Activated CD8-positive, alpha-beta T cell treated with anti-CD3 and anti-CD28 coated beads for 36 hours (primary cell): Measurements from ENCODE around the gene ARMH3. TPM values are rescaled to one million over a fixed set of nuclear protein-coding genes. Genes with fewer than 3 reads are reported as not detected.

Experiments
- ATAC-seq: fragments of 200-7000 bp; cut with Tn5 transposase; one replicate; pipeline ENCODE4 v1.10.0; 2021; ENCODE audit warnings: mild to moderate bottlenecking, moderate library complexity
- CTCF ChIA-PET: fragments of 350-600 bp; sonication (Branson Sonifier 250); formaldehyde crosslinking; loops from one replicate; lab custom pipeline; 2021; ENCODE audit warnings: antibody characterized with exemption; lab: Charles Lee
- POLR2A ChIA-PET: fragments of 350-600 bp; sonication (Branson Sonifier 250); formaldehyde crosslinking; loops from one replicate; lab custom pipeline; 2021; ENCODE audit warnings: antibody characterized with exemption; lab: Charles Lee
- DNase-seq: peaks from one replicate; pipeline ENCODE4 v3.0.0-alpha.2; 2020
- H3K27ac Mint-ChIP-seq: one replicate; pipeline ENCODE4 v1.8.0; 2021; ENCODE audit warnings: mild to moderate bottlenecking, mixed read lengths
- H3K27me3 Mint-ChIP-seq: one replicate; pipeline ENCODE4 v1.8.0; 2021; ENCODE audit warnings: mixed read lengths
- H3K36me3 Mint-ChIP-seq: one replicate; pipeline ENCODE4 v1.8.0; 2021; ENCODE audit warnings: low read depth, mixed read lengths
- H3K4me1 Mint-ChIP-seq: one replicate; pipeline ENCODE4 v1.8.0; 2021; ENCODE audit warnings: low read depth, mixed read lengths
- H3K4me3 Mint-ChIP-seq: one replicate; pipeline ENCODE4 v1.8.0; 2021; ENCODE audit warnings: mild to moderate bottlenecking, moderate library complexity, mixed read lengths
- H3K9me3 Mint-ChIP-seq: one replicate; pipeline ENCODE4 v1.8.0; 2021; ENCODE audit warnings: mixed read lengths
- intact Hi-C: fragments of 100-400 bp; cut with micrococcal nuclease; formaldehyde crosslinking; loops from one replicate; pipeline ENCODE4 v1.10.0; 2022
- total RNA-seq, 2 experiments: library from RNA; stranded (reverse); gene quantifications; one replicate each; pipeline ENCODE4 v1.2.3, GENCODE V29; 2021
- TF ChIP-seq, protein P1 (sequence below): fragments of 200-600 bp; IDR thresholded peaks from one replicate; pipeline ENCODE4 v1.8.0; 2022; ENCODE audit warnings: antibody characterized with exemption, mild to moderate bottlenecking

ARMH3 gene
- total RNA-seq, 2 experiments from 2014 or later, result 16.2 to 18.4 TPM

GRCh38 chr10:101835362-101835761 lies 220.6 kb downstream of the ARMH3 start:
- ChIA-PET CTCF (interaction anchor here (0.6 to 9.6 kb wide), 29 partner anchors 8 to 302 kb away, joined by 3 to 125 read pairs (median 4); partner anchors contain the start of genes NPM3 and OGA), POLR2A (interaction anchor here (1.4 kb wide), 1 partner anchor 15 kb away, joined by 3 read pairs; no protein-coding TSS in a partner anchor)
- H3K4me1 Mint-ChIP-seq, result peaks cover 53% of the 10 kb centered on the region
- no peak for ATAC-seq
- H3K27ac Mint-ChIP-seq, result no peak overlapping the region
- no peak overlapping the region for H3K4me3 Mint-ChIP-seq
- H3K9me3 Mint-ChIP-seq, result no peaks in the 10 kb centered on the region
- DNase-seq, result peak; percentile 12
- no peaks in the 10 kb centered on the region for H3K36me3 Mint-ChIP-seq
- intact Hi-C loops, result no loop called here
- TF ChIP-seq, protein P1, sequence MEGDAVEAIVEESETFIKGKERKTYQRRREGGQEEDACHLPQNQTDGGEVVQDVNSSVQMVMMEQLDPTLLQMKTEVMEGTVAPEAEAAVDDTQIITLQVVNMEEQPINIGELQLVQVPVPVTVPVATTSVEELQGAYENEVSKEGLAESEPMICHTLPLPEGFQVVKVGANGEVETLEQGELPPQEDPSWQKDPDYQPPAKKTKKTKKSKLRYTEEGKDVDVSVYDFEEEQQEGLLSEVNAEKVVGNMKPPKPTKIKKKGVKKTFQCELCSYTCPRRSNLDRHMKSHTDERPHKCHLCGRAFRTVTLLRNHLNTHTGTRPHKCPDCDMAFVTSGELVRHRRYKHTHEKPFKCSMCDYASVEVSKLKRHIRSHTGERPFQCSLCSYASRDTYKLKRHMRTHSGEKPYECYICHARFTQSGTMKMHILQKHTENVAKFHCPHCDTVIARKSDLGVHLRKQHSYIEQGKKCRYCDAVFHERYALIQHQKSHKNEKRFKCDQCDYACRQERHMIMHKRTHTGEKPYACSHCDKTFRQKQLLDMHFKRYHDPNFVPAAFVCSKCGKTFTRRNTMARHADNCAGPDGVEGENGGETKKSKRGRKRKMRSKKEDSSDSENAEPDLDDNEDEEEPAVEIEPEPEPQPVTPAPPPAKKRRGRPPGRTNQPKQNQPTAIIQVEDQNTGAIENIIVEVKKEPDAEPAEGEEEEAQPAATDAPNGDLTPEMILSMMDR, result no peak
- H3K27me3 Mint-ChIP-seq, result no peaks in the 10 kb centered on the region

DNA sequence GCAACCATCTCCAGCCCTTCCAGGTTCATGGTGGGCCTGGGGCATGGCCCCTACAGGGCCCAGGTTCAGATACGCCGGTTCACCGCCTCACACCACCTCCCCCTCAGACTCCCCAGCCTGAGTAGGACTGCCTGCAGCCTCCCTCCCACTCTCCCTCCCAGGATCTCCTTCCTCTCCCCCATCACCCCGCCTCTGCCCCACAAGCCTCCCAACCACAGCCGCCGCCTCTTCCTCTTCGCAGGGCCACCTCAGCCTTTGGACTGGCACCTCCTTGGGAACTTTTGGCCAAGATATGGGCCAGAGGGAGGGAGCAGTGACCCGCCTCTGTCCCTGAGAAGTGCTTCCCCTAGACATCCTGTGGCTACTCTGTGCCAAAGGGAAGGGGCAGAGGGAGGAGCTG lies 221.6 kb downstream of the ARMH3 start:
- DNase-seq (peak; percentile 37), ATAC-seq (no peak)
- Mint-ChIP-seq H3K4me1 (peaks cover 53% of the 10 kb centered on the region), H3K27ac (peak overlapping the region; percentile 30), H3K36me3 (no peaks in the 10 kb centered on the region), H3K27me3 (no peaks in the 10 kb centered on the region), H3K9me3 (no peaks in the 10 kb centered on the region), H3K4me3 (no peak overlapping the region)
- ChIA-PET POLR2A (no interaction called here), CTCF (interaction anchor here (1.0 to 6.4 kb wide), 2 partner anchors 50 to 176 kb away, joined by 3 to 49 read pairs; no protein-coding TSS in a partner anchor)
- intact Hi-C loops, result no loop called here
- TF ChIP-seq, protein P1, result no peak

DNA sequence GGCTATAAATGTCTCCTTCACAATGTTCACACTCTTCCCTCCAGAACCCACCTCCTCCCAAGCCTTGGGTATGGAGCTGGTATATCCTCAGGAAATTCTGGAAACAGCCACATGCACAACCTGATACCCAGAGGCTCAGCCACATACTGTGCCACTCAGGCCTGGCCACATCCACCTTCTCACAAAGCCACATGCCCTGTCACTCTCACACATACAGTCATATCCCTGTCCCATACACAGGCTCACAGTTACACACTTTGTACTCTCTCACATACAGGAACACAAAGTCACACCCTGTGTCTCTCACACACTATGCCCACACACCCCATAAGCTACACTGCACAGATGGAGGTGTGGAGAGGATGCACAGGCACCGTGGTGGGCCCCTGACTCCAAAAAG lies 222.5 kb downstream of the ARMH3 start:
- no peaks in the 10 kb centered on the region for H3K9me3 Mint-ChIP-seq
- POLR2A ChIA-PET, result interaction anchor here (2.6 kb wide), 1 partner anchor 15 kb away, joined by 22 read pairs; the partner anchor contains the start of gene OGA
- no peak overlapping the region for H3K4me3 Mint-ChIP-seq
- no peaks in the 10 kb centered on the region for H3K27me3 Mint-ChIP-seq
- no peak for ATAC-seq
- H3K36me3 Mint-ChIP-seq, result no peaks in the 10 kb centered on the region
- DNase-seq, result peak; percentile 33
- intact Hi-C loops, result no loop called here
- TF ChIP-seq, protein P1, result no peak
- H3K4me1 Mint-ChIP-seq, result peaks cover 48% of the 10 kb centered on the region
- H3K27ac Mint-ChIP-seq, result peak overlapping the region; percentile 21
- CTCF ChIA-PET, result interaction anchor here (0.8 to 6.4 kb wide), 4 partner anchors 10 to 177 kb away, joined by 3 to 49 read pairs (median 6); partner anchors contain the start of gene KCNIP2

DNA sequence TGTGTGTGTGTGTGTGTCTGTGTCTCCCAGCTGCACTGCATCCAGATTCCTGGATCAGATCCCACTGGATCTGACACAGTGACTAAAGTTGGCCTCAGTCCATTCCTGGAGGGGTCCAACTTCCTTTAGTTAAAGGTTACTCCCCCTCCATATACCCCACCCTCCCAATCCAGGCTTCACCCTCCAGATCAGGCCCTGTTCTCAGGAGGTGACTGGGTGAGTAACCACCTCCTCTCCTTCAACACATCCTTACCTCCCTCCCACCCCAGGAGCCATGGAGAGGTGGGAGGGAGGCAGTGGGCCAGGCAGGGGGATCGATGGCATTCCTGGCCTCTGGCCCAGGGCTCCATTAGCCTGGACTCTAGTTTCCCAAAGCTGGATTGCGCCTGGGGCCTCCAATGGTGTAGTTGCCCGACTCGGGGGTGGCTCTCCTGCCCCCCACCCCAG lies 223.6 kb downstream of the ARMH3 start:
- no peak overlapping the region for H3K4me3 Mint-ChIP-seq
- ATAC-seq (no peak), DNase-seq (no peak)
- no peaks in the 10 kb centered on the region for H3K9me3 Mint-ChIP-seq
- CTCF ChIA-PET, result interaction anchor here (1.4 to 6.4 kb wide), 4 partner anchors 9 to 178 kb away, joined by 5 to 49 read pairs (median 9); partner anchors contain the start of gene KCNIP2
- intact Hi-C loops, result no loop called here
- TF ChIP-seq, protein P1, result no peak
- peaks cover 48% of the 10 kb centered on the region for H3K4me1 Mint-ChIP-seq
- POLR2A ChIA-PET, result interaction anchor here (0.7 to 2.6 kb wide), 2 partner anchors 9 to 14 kb away, joined by 3 to 22 read pairs; partner anchors contain the start of gene OGA
- no peaks in the 10 kb centered on the region for H3K36me3 Mint-ChIP-seq
- no peaks in the 10 kb centered on the region for H3K27me3 Mint-ChIP-seq
- H3K27ac Mint-ChIP-seq, result no peak overlapping the region

- Mint-ChIP-seq H3K27ac (peak overlapping the region; percentile 94), H3K4me1 (peaks cover 48% of the 10 kb centered on the region), H3K27me3 (no peaks in the 10 kb centered on the region), H3K4me3 (peak overlapping the region; percentile 70), H3K9me3 (no peaks in the 10 kb centered on the region), H3K36me3 (no peaks in the 10 kb centered on the region)
- ATAC-seq (no peak), DNase-seq (no peak)
- ChIA-PET CTCF (interaction anchor here (1.5 kb wide), 2 partner anchors 8 to 12 kb away, joined by 3 to 5 read pairs; no protein-coding TSS in a partner anchor), POLR2A (interaction anchor here (1.5 to 2.6 kb wide), 4 partner anchors 9 to 13 kb away, joined by 4 to 25 read pairs (median 15); partner anchors contain the start of gene OGA)
- TF ChIP-seq, protein P1, result no peak
- intact Hi-C loops, result no loop called here
These were observed 224.7 kb downstream of the ARMH3 start for GRCh38 chr10:101831169-101831811.
